ENCODE data around the gene MTHFD1L. TPM values are rescaled to one million over a fixed set of nuclear protein-coding genes. Genes with fewer than 3 reads are reported as not detected.

Gene MTHFD1L
- total RNA-seq, 2 donors from 2014 or later = 9.2 to 23.3 TPM

GRCh38 chr6:150874179-150874578, 8.7 kb downstream of the MTHFD1L start:
- Histone ChIP-seq H3K36me3 (no peaks in the 10 kb centered on the region), H3K9me3 (no peaks in the 10 kb centered on the region), H3K4me1 (no peaks in the 10 kb centered on the region), H3K27me3 (no peaks in the 10 kb centered on the region), H3K9ac (ENCODE audit: low read depth in 2 of 2, low read length in 2 of 2) (no peak overlapping the region), H3K27ac (no peak overlapping the region), H3K4me3 (no peak overlapping the region)
- intact Hi-C loops (cut with DNase I) = no loop called here
- TF ChIP-seq CTCF (IDR thresholded peaks at IDR 0.05) = no peak
- no peak for DNase-seq

GRCh38 chr6:150875841-150876240, 10.3 kb downstream of the MTHFD1L start:
- no peak for DNase-seq
- intact Hi-C loops (cut with DNase I) = loop anchor here (5.0 kb wide), 1 partner anchor 59 kb away; no protein-coding TSS in a partner anchor

GRCh38 chr6:150876598-150876997, 11.1 kb downstream of the MTHFD1L start:
- no peak overlapping the region for H3K4me3 ChIP-seq
- H3K9me3 ChIP-seq = no peaks in the 10 kb centered on the region
- peak; percentile 27 for DNase-seq
- intact Hi-C loops (cut with DNase I) = loop anchor here (5.0 kb wide), 1 partner anchor 59 kb away; no protein-coding TSS in a partner anchor
- H3K4me1 ChIP-seq = no peaks in the 10 kb centered on the region
- TF ChIP-seq CTCF (IDR thresholded peaks at IDR 0.05) = no peak
- H3K9ac ChIP-seq (ENCODE audit: low read depth in 2 of 2, low read length in 2 of 2) = no peak overlapping the region
- H3K36me3 ChIP-seq = no peaks in the 10 kb centered on the region
- no peak overlapping the region for H3K27ac ChIP-seq
- no peaks in the 10 kb centered on the region for H3K27me3 ChIP-seq

More at GRCh38 chr6:150875841-150876240, 10.3 kb downstream of the MTHFD1L start:
- Histone ChIP-seq H3K27me3 (no peaks in the 10 kb centered on the region), H3K4me1 (no peaks in the 10 kb centered on the region), H3K4me3 (no peak overlapping the region), H3K27ac (no peak overlapping the region), H3K9ac (ENCODE audit: low read depth in 2 of 2, low read length in 2 of 2) (no peak overlapping the region), H3K9me3 (no peaks in the 10 kb centered on the region), H3K36me3 (no peaks in the 10 kb centered on the region)
- no peak for TF ChIP-seq CTCF (IDR thresholded peaks at IDR 0.05)

- H3K4me3 ChIP-seq = no peak overlapping the region
- TF ChIP-seq CTCF (IDR thresholded peaks at IDR 0.05) = peak; percentile 24
- intact Hi-C loops (cut with DNase I) = loop anchor here (5.0 kb wide), 1 partner anchor 61 kb away; no protein-coding TSS in a partner anchor
- no peak overlapping the region for H3K9ac ChIP-seq (ENCODE audit: low read depth in 2 of 2, low read length in 2 of 2)
- H3K27me3 ChIP-seq = no peaks in the 10 kb centered on the region
- H3K27ac ChIP-seq = no peak overlapping the region
- peak; percentile 81 for DNase-seq
- no peaks in the 10 kb centered on the region for H3K36me3 ChIP-seq
- H3K9me3 ChIP-seq = no peaks in the 10 kb centered on the region
- H3K4me1 ChIP-seq = no peaks in the 10 kb centered on the region
These were observed 12.4 kb downstream of the MTHFD1L start for GRCh38 chr6:150877928-150878327.

GRCh38 chr6:150878347-150879213, 13.1 kb downstream of the MTHFD1L start:
- Histone ChIP-seq H3K9ac (ENCODE audit: low read depth in 2 of 2, low read length in 2 of 2) (no peak overlapping the region), H3K4me1 (no peaks in the 10 kb centered on the region), H3K36me3 (no peaks in the 10 kb centered on the region), H3K9me3 (no peaks in the 10 kb centered on the region), H3K4me3 (no peak overlapping the region), H3K27ac (no peak overlapping the region), H3K27me3 (no peaks in the 10 kb centered on the region)
- TF ChIP-seq CTCF (IDR thresholded peaks at IDR 0.05) = no peak
- intact Hi-C loops (cut with DNase I) = loop anchor here (5.0 kb wide), 1 partner anchor 61 kb away; no protein-coding TSS in a partner anchor
- no peak for DNase-seq

Data from colonic mucosa (tissue), 4 donors.